OCI-LY1 (cell line): ENCODE data around the gene TBRG4.

ENCODE experiments used
- CTCF ChIP-seq: fragments of 200-600 bp; sonication (generic), shearing (Covaris generic); IDR thresholded peaks from 2 replicates; pipeline ENCODE4 v1.5.1; 2017; ENCODE audit warnings: mild to moderate bottlenecking, antibody characterized with exemption, low read length, moderate library complexity, mixed read lengths
- EZH2 ChIP-seq: fragments of 200-600 bp; sonication (generic), shearing (Covaris generic); IDR thresholded peaks from 2 replicates; pipeline ENCODE4 v1.8.0; 2017; ENCODE audit warnings: borderline replicate concordance, mixed run types, mild to moderate bottlenecking, antibody characterized with exemption, low read length, moderate library complexity, mixed read lengths

- TF ChIP-seq EZH2, result no peak
- TF ChIP-seq CTCF, result peak; percentile 34; the same call in 1 of the 2 replicates
Observed at GRCh38 chr7:45153233-45153632, 41.7 kb upstream of the TBRG4 start.
